IPS-20b (cell line): Measurements from ENCODE around the gene ANO1.
A peak's percentile ranks its signal among the peaks of the same experiment; 100 is the strongest.

Experiments used
- H3K27ac ChIP-seq: one replicate; pipeline ENCODE4 v1.5.1; 2013; ENCODE audit warnings: low read length
- H3K27me3 ChIP-seq: 2 replicates; pipeline ENCODE4 v1.6.1; 2013; ENCODE audit warnings: mild to moderate bottlenecking, low read length, inconsistent platforms; ENCODE audit not compliant: insufficient read depth
- H3K36me3 ChIP-seq: 2 replicates; pipeline ENCODE4 v1.6.1; 2013; ENCODE audit warnings: low read depth, mild to moderate bottlenecking, inconsistent platforms, low read length, moderate library complexity; ENCODE audit not compliant: insufficient read depth
- H3K4me1 ChIP-seq: 2 replicates; pipeline ENCODE4 v1.6.1; 2013; ENCODE audit warnings: mild to moderate bottlenecking, control low read depth, inconsistent platforms, low read length, moderate library complexity; ENCODE audit not compliant: insufficient read depth
- H3K4me3 ChIP-seq: 2 replicates; pipeline ENCODE4 v1.5.1; 2013; ENCODE audit warnings: mild to moderate bottlenecking, low read length, inconsistent platforms
- H3K9ac ChIP-seq: 2 replicates; pipeline ENCODE4 v1.6.1; 2013; ENCODE audit warnings: low read depth, mild to moderate bottlenecking, inconsistent platforms, low read length, moderate library complexity
- H3K9me3 ChIP-seq: 2 replicates; pipeline ENCODE4 v1.6.1; 2013; ENCODE audit warnings: mild to moderate bottlenecking, low read depth, low read length, inconsistent platforms; ENCODE audit not compliant: insufficient read depth

Gene ANO1

GRCh38 chr11:70076461-70076931, 1.6 kb upstream of the ANO1 start:
- Histone ChIP-seq H3K27me3 (peaks cover 99% of the 10 kb centered on the region), H3K4me3 (no peak overlapping the region), H3K4me1 (peaks cover 26% of the 10 kb centered on the region; the same call in 1 of the 2 replicates), H3K27ac (no peak overlapping the region), H3K9me3 (no peaks in the 10 kb centered on the region), H3K36me3 (no peaks in the 10 kb centered on the region), H3K9ac (no peak overlapping the region)

GRCh38 chr11:70077411-70078094, 564 bp upstream of the ANO1 start:
- Histone ChIP-seq H3K4me3 (peak overlapping the region; percentile 55; the same call in 1 of the 2 replicates), H3K4me1 (peaks cover 18% of the 10 kb centered on the region; the same call in 1 of the 2 replicates), H3K27me3 (peaks cover 99% of the 10 kb centered on the region), H3K9ac (no peak overlapping the region), H3K9me3 (no peaks in the 10 kb centered on the region), H3K36me3 (no peaks in the 10 kb centered on the region), H3K27ac (no peak overlapping the region)

- peaks cover 86% of the 10 kb centered on the region for H3K27me3 ChIP-seq
- no peak overlapping the region; the same call in 1 of the 2 replicates for H3K4me3 ChIP-seq
- no peaks in the 10 kb centered on the region for H3K36me3 ChIP-seq
- peaks cover 4% of the 10 kb centered on the region; the same call in 1 of the 2 replicates for H3K4me1 ChIP-seq
- no peak overlapping the region for H3K27ac ChIP-seq
- H3K9ac ChIP-seq: no peak overlapping the region
- H3K9me3 ChIP-seq: no peaks in the 10 kb centered on the region
These were observed 882 bp downstream of the ANO1 start for GRCh38 chr11:70078781-70079616.

- Histone ChIP-seq H3K9me3 (no peaks in the 10 kb centered on the region), H3K27ac (no peak overlapping the region), H3K36me3 (no peaks in the 10 kb centered on the region), H3K4me1 (peaks cover 3% of the 10 kb centered on the region; the same call in 1 of the 2 replicates), H3K27me3 (peaks cover 79% of the 10 kb centered on the region), H3K4me3 (no peak overlapping the region), H3K9ac (no peak overlapping the region)
These were observed 1.6 kb downstream of the ANO1 start for GRCh38 chr11:70079691-70080090.

GRCh38 chr11:70080763-70081162, 2.6 kb downstream of the ANO1 start:
- Histone ChIP-seq H3K27ac (no peak overlapping the region), H3K36me3 (no peaks in the 10 kb centered on the region), H3K9me3 (no peaks in the 10 kb centered on the region), H3K9ac (no peak overlapping the region), H3K4me1 (peaks cover 3% of the 10 kb centered on the region; the same call in 1 of the 2 replicates), H3K27me3 (peaks cover 68% of the 10 kb centered on the region), H3K4me3 (no peak overlapping the region)

GRCh38 chr11:70082829-70083228, 4.7 kb downstream of the ANO1 start:
- H3K4me1 ChIP-seq: no peaks in the 10 kb centered on the region; the same call in 1 of the 2 replicates
- peaks cover 48% of the 10 kb centered on the region for H3K27me3 ChIP-seq
- H3K36me3 ChIP-seq: no peaks in the 10 kb centered on the region

GRCh38 chr11:70084046-70084984, 6.2 kb downstream of the ANO1 start:
- H3K9ac ChIP-seq: no peak overlapping the region

More at GRCh38 chr11:70082829-70083228, 4.7 kb downstream of the ANO1 start:
- Histone ChIP-seq H3K4me3 (no peak overlapping the region), H3K27ac (no peak overlapping the region), H3K9ac (no peak overlapping the region), H3K9me3 (no peaks in the 10 kb centered on the region)

GRCh38 chr11:70085815-70086769, 8.0 kb downstream of the ANO1 start:
- Histone ChIP-seq H3K27me3 (peaks cover 16% of the 10 kb centered on the region), H3K4me3 (no peak overlapping the region), H3K9me3 (no peaks in the 10 kb centered on the region), H3K9ac (no peak overlapping the region), H3K27ac (no peak overlapping the region), H3K36me3 (no peaks in the 10 kb centered on the region), H3K4me1 (no peaks in the 10 kb centered on the region; the same call in 1 of the 2 replicates)

More at GRCh38 chr11:70084046-70084984, 6.2 kb downstream of the ANO1 start:
- Histone ChIP-seq H3K27me3 (peaks cover 34% of the 10 kb centered on the region), H3K9me3 (no peaks in the 10 kb centered on the region), H3K36me3 (no peaks in the 10 kb centered on the region), H3K27ac (no peak overlapping the region), H3K4me3 (no peak overlapping the region), H3K4me1 (no peaks in the 10 kb centered on the region; the same call in 1 of the 2 replicates)

GRCh38 chr11:70087446-70088167, 9.5 kb downstream of the ANO1 start:
- Histone ChIP-seq H3K9me3 (no peaks in the 10 kb centered on the region), H3K9ac (no peak overlapping the region), H3K36me3 (no peaks in the 10 kb centered on the region), H3K27me3 (peaks cover under 1% of the 10 kb centered on the region; the same call in 1 of the 2 replicates), H3K4me1 (no peaks in the 10 kb centered on the region; the same call in 1 of the 2 replicates), H3K4me3 (no peak overlapping the region), H3K27ac (no peak overlapping the region)
